Measurements from ENCODE around the gene TAF6. TPM values are rescaled to one million over a fixed set of nuclear protein-coding genes. Genes with fewer than 3 reads are reported as not detected.

The TAF6 gene
- total and polyA plus RNA-seq, 9 of the 15 experiments (the other 6 are each of a cell fraction or from before 2014, with no cell fraction given): 0.78 to 78.7 (median 21.3) TPM

GRCh38 chr7:100088621-100089457 is 30.3 kb downstream of the TAF6 start, which contains the start of gene COPS6 (continued):
- TF ChIP-seq AFF1 (IDR thresholded peaks at IDR 0.05; ENCODE audit: low read depth in 1 of 2, partially characterized antibody in 2 of 2) (no peak), CREB1 (IDR thresholded peaks at IDR 0.05) (peak; percentile 66; the same call in 1 of the 2 replicates), CREB1 (CRISPR knock-in tag; IDR thresholded peaks at IDR 0.05) (peak; percentile 89), RERE (CRISPR knock-in tag; IDR thresholded peaks at IDR 0.05; ENCODE audit: borderline replicate concordance) (peak; percentile 98; the same call in 1 of the 2 replicates), XRCC4 (IDR thresholded peaks at IDR 0.05; ENCODE audit: extremely low read depth, insufficient read depth, insufficient read length) (no peak), ELF1 (tag; IDR thresholded peaks at IDR 0.05) (peak; percentile 66; the same call in 1 of the 2 replicates), ZNF274 (IDR thresholded peaks at IDR 0.05; ENCODE audit: borderline replicate concordance, low read depth, low read length) (no peak)
- TF ChIP-seq, protein P1, sequence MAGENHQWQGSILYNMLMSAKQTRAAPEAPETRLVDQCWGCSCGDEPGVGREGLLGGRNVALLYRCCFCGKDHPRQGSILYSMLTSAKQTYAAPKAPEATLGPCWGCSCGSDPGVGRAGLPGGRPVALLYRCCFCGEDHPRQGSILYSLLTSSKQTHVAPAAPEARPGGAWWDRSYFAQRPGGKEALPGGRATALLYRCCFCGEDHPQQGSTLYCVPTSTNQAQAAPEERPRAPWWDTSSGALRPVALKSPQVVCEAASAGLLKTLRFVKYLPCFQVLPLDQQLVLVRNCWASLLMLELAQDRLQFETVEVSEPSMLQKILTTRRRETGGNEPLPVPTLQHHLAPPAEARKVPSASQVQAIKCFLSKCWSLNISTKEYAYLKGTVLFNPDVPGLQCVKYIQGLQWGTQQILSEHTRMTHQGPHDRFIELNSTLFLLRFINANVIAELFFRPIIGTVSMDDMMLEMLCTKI (IDR thresholded peaks at IDR 0.05; ENCODE audit: partially characterized antibody): no peak
- TF ChIP-seq, protein P2, sequence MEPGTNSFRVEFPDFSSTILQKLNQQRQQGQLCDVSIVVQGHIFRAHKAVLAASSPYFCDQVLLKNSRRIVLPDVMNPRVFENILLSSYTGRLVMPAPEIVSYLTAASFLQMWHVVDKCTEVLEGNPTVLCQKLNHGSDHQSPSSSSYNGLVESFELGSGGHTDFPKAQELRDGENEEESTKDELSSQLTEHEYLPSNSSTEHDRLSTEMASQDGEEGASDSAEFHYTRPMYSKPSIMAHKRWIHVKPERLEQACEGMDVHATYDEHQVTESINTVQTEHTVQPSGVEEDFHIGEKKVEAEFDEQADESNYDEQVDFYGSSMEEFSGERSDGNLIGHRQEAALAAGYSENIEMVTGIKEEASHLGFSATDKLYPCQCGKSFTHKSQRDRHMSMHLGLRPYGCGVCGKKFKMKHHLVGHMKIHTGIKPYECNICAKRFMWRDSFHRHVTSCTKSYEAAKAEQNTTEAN (CRISPR knock-in tag; IDR thresholded peaks at IDR 0.05): peak; percentile 92
- TF ChIP-seq, protein P3, sequence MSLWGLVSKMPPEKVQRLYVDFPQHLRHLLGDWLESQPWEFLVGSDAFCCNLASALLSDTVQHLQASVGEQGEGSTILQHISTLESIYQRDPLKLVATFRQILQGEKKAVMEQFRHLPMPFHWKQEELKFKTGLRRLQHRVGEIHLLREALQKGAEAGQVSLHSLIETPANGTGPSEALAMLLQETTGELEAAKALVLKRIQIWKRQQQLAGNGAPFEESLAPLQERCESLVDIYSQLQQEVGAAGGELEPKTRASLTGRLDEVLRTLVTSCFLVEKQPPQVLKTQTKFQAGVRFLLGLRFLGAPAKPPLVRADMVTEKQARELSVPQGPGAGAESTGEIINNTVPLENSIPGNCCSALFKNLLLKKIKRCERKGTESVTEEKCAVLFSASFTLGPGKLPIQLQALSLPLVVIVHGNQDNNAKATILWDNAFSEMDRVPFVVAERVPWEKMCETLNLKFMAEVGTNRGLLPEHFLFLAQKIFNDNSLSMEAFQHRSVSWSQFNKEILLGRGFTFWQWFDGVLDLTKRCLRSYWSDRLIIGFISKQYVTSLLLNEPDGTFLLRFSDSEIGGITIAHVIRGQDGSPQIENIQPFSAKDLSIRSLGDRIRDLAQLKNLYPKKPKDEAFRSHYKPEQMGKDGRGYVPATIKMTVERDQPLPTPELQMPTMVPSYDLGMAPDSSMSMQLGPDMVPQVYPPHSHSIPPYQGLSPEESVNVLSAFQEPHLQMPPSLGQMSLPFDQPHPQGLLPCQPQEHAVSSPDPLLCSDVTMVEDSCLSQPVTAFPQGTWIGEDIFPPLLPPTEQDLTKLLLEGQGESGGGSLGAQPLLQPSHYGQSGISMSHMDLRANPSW (CRISPR knock-in tag; IDR thresholded peaks at IDR 0.05): peak; percentile 54; the same call in 1 of the 2 replicates

All from K562 (cell line).